ENCODE results near the gene MICAL1. TPM values are rescaled to one million over a fixed set of nuclear protein-coding genes. Genes with fewer than 3 reads are reported as not detected.
A peak's percentile ranks its signal among the peaks of the same experiment; 100 is the strongest.

The MICAL1 gene
- total RNA-seq, 4 donors from 2014 or later: 45.4 to 91.0 (median 70.3) TPM

GRCh38 chr6:109397020-109397419 lies 58.6 kb downstream of the MICAL1 start:
- no peak overlapping the region for H3K27ac ChIP-seq
- no peaks in the 10 kb centered on the region for H3K9me3 ChIP-seq
- no peaks in the 10 kb centered on the region for H3K27me3 ChIP-seq
- H3K4me3 ChIP-seq: no peak overlapping the region
- no peak for DNase-seq (ENCODE audit: low spot score in 2 of 2)
- no peak for TF ChIP-seq POLR2A (IDR thresholded peaks at IDR 0.05)
- TF ChIP-seq CTCF (IDR thresholded peaks at IDR 0.05): peak in 2 of 5 experiments; percentile 5 to 18
- peaks cover 0 to 4% (median 0%) of the 10 kb centered on the region in 3 donors for H3K36me3 ChIP-seq
- no peaks in the 10 kb centered on the region for H3K4me1 ChIP-seq
- WGBS, 2 donors: 63 to 85% methylated on average over 4 of the region's 4 CpGs

- no peaks in the 10 kb centered on the region for H3K9me3 ChIP-seq
- WGBS, 2 donors: 92 to 93% methylated on average over 12 of the region's 12 CpGs
- no peak for TF ChIP-seq EP300 (IDR thresholded peaks at IDR 0.05)
- no peak for TF ChIP-seq POLR2A (IDR thresholded peaks at IDR 0.05)
- no peak for TF ChIP-seq CTCF (IDR thresholded peaks at IDR 0.05)
- no peak overlapping the region for H3K4me3 ChIP-seq
- no peak overlapping the region for H3K27ac ChIP-seq
- H3K36me3 ChIP-seq: peaks cover 0 to 4% (median 0%) of the 10 kb centered on the region in 3 donors
- H3K4me1 ChIP-seq: no peaks in the 10 kb centered on the region
- no peak for DNase-seq (ENCODE audit: low spot score in 2 of 2)
- no peaks in the 10 kb centered on the region for H3K27me3 ChIP-seq
These were observed 59.4 kb downstream of the MICAL1 start for GRCh38 chr6:109396046-109396718.

Other genes with a start within 250 kb of the MICAL1 start
- gene CD164, start 73.3 kb downstream of the MICAL1 start, total RNA-seq: 100 to 1,000 TPM; 119 to 175 (median 129) TPM
- gene PPIL6, start 15.1 kb downstream of the MICAL1 start, total RNA-seq: 10 to 100 TPM in 1 of 4 donors, 1 to 10 TPM in 3; 1.2 to 16.5 (median 4.8) TPM
- gene SMPD2, start 15.0 kb downstream of the MICAL1 start, total RNA-seq: 10 to 100 TPM; 12.6 to 32.4 (median 17.1) TPM
- gene ZBTB24, start 27.4 kb upstream of the MICAL1 start, total RNA-seq: 1 to 10 TPM; 6.5 to 9.6 (median 8.0) TPM
- gene AK9, start 235.4 kb upstream of the MICAL1 start, total RNA-seq: 10 to 100 TPM in 3 of 4 donors, 1 to 10 TPM in 1; 8.1 to 19.8 (median 14.1) TPM
- 10 to 100 TPM; 11.4 to 42.9 (median 21.6) TPM for gene FIG4, start 235.5 kb upstream of the MICAL1 start, total RNA-seq

Data from tibial nerve (tissue), 4 donors.